Gastroesophageal sphincter (tissue), 4 donors: ENCODE results near the gene PNPLA5. TPM values are rescaled to one million over a fixed set of nuclear protein-coding genes. Genes with fewer than 3 reads are reported as not detected.

Experiments
- ATAC-seq: fragments of 150-250 bp; one replicate; pipeline ENCODE4 v1.9.1; 2016; ENCODE audit warnings: mild to moderate bottlenecking, moderate library complexity
- H3K27ac ChIP-seq, 4 donors: fragments of 200-600 bp; sonication (generic) in 3 of 4; 1 replicate in 3 of 4; 2 replicates in 1 of 4; pipeline ENCODE4 v1.5.1; 2016 to 2019
- H3K27me3 ChIP-seq: fragments of 200-600 bp; sonication (generic); one replicate; pipeline ENCODE4 v1.5.1; 2019
- H3K36me3 ChIP-seq, 2 donors: fragments of 200-600 bp; sonication (generic); one replicate each; pipeline ENCODE4 v1.5.1; 2019; ENCODE audit warnings: control low read depth in 1 of 2
- H3K4me1 ChIP-seq, 3 donors: fragments of 200-600 bp; sonication (generic); 1 replicate in 2 of 3; 2 replicates in 1 of 3; pipeline ENCODE4 v1.5.1; 2016 to 2019; ENCODE audit warnings: control low read depth in 2 of 3
- H3K4me3 ChIP-seq, 2 donors: fragments of 200-600 bp; sonication (generic); one replicate each; pipeline ENCODE4 v1.5.1; 2019; ENCODE audit warnings: mild to moderate bottlenecking in 1 of 2, moderate library complexity in 1 of 2
- H3K9me3 ChIP-seq, 3 donors: fragments of 200-600 bp; sonication (generic); one replicate each; pipeline ENCODE4 v1.5.1; 2017 to 2019; ENCODE audit warnings: control low read depth in 2 of 3
- EP300 ChIP-seq: sonication (generic); formaldehyde crosslinking; IDR thresholded peaks from one replicate; pipeline ENCODE4 v1.6.1; 2017; ENCODE audit warnings: antibody characterized with exemption, mild to moderate bottlenecking
- POLR2A ChIP-seq, 2 donors: fragments of 450-650 bp; IDR thresholded peaks; one replicate each; pipeline ENCODE4 v1.6.1; 2017; ENCODE audit warnings: antibody characterized with exemption in 2 of 2, mild to moderate bottlenecking in 2 of 2, moderate library complexity in 1 of 2
- POLR2AphosphoS5 ChIP-seq: sonication (generic); formaldehyde crosslinking; IDR thresholded peaks from one replicate; pipeline ENCODE4 v1.6.1; 2017; ENCODE audit warnings: antibody characterized with exemption
- WGBS, 2 donors: methylation state at CpG; one replicate each; pipeline ENCODE4 v1.1.5; 2018; ENCODE audit warnings: low coverage in 1 of 2; 5-methylcytosine and 5-hydroxymethylcytosine counted together
- total RNA-seq, 4 donors: library from RNA; depleted of rRNA; stranded (reverse); fragments of >200 nt; gene quantifications; one replicate each; pipeline ENCODE4 v1.1.0, GENCODE V29; 2016
- TF ChIP-seq, protein P1 (sequence below), 4 experiments: fragments of 200-600 bp in 2 of 4; fragments of 450-650 bp in 2 of 4; sonication (generic) in 1 of 4; IDR thresholded peaks; one replicate each; pipeline ENCODE4 v1.5.1; 2017 to 2019; ENCODE audit warnings: antibody characterized with exemption in 4 of 4, mild to moderate bottlenecking in 2 of 4, moderate library complexity in 2 of 4

Gene PNPLA5
- total RNA-seq, 4 donors from 2014 or later: not detected

DNA sequence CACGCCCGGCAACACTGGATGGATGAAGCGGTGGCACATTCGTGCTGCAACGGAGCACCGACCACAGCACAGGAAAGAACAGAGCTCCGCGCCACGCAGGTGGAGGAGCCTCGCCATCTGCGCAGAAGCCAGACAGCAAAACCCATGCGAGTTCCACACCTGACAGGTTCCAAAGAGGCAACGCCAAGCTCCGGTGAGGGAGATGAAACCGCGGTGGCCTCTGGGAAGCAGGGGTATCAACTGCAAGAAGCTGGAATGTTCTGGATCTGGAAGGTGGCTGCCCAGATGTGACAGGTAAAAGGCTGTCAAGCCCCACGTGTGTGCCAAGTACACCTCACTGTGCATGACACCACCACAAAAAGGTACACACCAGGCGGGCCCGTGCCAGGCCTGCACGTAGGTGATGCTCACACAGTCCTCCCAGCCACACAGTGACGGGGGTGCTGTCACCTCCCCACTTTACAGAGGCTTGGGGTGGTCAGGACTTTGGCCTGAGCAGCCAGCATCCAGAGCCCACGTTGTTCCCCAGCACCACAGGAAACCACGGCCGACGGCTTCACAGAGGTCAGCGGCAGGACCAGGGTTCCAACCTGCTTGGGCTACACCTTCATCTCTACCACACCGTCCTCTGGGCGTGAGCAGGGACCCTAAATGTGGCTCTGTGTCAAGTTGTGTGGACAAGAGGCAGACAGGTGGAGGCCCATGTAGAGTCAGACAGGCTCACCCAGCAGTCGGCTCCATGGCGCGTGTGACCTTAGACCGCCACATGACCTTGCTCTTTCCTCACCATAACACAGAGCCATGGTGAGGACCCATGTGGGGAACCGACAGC, 60.0 kb downstream of the PNPLA5 start:
- TF ChIP-seq POLR2A (IDR thresholded peaks at IDR 0.05) (no peak), EP300 (no peak), POLR2AphosphoS5 (no peak)
- TF ChIP-seq, protein P1, sequence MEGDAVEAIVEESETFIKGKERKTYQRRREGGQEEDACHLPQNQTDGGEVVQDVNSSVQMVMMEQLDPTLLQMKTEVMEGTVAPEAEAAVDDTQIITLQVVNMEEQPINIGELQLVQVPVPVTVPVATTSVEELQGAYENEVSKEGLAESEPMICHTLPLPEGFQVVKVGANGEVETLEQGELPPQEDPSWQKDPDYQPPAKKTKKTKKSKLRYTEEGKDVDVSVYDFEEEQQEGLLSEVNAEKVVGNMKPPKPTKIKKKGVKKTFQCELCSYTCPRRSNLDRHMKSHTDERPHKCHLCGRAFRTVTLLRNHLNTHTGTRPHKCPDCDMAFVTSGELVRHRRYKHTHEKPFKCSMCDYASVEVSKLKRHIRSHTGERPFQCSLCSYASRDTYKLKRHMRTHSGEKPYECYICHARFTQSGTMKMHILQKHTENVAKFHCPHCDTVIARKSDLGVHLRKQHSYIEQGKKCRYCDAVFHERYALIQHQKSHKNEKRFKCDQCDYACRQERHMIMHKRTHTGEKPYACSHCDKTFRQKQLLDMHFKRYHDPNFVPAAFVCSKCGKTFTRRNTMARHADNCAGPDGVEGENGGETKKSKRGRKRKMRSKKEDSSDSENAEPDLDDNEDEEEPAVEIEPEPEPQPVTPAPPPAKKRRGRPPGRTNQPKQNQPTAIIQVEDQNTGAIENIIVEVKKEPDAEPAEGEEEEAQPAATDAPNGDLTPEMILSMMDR (IDR thresholded peaks at IDR 0.05): no peak
- Histone ChIP-seq H3K27ac (no peak overlapping the region), H3K9me3 (no peaks in the 10 kb centered on the region), H3K27me3 (peaks cover 55% of the 10 kb centered on the region), H3K36me3 (no peaks in the 10 kb centered on the region), H3K4me3 (no peak overlapping the region), H3K4me1 (peaks cover 0 to 36% (median 11%) of the 10 kb centered on the region in 3 donors)
- 91 to 93% methylated on average over 5 to 13 of the region's 33 CpGs for WGBS, 2 donors
- no peak for ATAC-seq

DNA sequence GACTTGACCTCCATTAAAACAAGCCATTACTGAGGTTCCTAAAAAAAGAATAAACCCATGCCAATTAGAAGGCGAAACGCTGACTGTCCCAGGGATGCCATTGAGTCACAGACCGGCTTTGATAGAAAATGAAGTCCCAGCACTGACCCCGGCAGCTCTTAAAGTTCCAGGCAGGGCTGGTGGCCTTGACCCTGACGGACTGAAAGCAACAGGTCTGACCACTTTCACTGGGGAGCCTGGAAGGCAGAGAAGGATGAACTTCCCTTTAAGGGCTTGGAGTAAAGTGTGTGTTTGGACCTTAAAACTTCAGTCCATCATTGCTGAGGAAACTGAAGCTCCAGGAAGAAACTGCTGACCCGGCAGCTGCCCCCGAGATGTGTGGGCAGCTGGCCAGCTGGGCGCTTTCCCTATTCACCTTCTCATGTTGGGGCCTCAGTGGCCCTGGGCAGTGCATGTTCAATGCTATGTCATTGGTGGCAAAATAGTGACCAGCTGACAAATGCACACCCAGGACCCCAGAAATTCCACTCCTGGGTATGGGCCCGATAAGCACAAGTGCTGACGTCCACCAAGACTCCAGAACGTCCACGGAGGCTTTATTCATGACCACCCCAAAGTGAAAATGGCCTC, 60.8 kb downstream of the PNPLA5 start:
- H3K36me3 ChIP-seq: no peaks in the 10 kb centered on the region
- H3K4me1 ChIP-seq: peaks cover 0 to 44% (median 14%) of the 10 kb centered on the region in 3 donors
- H3K4me3 ChIP-seq: no peak overlapping the region
- peak overlapping the region in 1 of 4 donors; percentile 73 for H3K27ac ChIP-seq
- whole genome bisulfite sequencing, 2 donors: 68 to 77% methylated on average over 8 to 10 of the region's 12 CpGs
- ATAC-seq: no peak
- no peaks in the 10 kb centered on the region for H3K9me3 ChIP-seq
- peaks cover 48% of the 10 kb centered on the region for H3K27me3 ChIP-seq
- TF ChIP-seq POLR2A (IDR thresholded peaks at IDR 0.05) (no peak), EP300 (no peak), POLR2AphosphoS5 (no peak)
- TF ChIP-seq, protein P1 (IDR thresholded peaks at IDR 0.05): no peak

DNA sequence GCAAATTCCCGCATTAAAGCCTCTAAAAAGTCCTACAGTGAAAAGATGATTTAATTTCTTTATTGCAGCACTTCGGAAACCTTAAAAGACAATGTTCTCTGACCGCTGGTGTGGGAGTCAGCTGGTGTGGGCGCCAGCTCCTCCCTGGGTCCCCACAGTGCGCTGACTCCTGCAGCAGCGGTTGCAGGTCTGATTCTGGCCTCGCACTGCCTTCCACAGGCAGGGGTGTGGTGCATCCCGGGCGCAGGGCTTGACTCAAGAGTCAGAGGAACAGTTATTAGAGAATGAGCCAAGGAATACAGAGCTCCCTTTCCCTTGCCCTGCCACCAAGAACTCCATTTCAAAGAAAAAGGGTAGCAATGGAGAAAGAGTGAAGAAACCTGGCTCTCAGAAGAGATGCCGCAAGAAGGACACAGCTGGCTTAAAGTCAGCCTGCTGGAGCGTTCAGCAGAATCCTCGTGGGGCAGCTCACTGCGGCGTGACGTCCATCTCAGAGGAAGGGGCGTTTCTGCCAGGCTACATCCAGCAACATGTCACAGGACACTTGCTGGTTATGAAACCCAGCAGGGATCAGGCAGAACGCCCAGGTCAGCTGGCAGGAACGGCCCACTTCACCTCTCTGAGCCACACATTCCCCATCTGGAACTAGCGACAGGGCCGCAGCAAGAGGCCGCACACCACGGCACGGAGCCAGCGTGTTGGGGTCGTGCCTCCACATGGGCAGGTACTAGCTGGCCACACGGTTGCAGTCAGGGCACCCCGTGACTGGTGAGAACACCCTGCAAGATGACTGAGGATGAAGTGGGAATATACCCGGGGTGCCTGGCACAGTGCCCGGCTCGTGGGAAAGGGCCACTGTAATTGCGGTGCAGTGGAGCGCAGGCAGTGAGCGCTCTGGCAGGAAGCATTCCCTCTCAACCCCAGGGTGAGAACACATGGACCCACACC, 61.6 kb downstream of the PNPLA5 start:
- Histone ChIP-seq H3K4me1 (peaks cover 0 to 45% (median 14%) of the 10 kb centered on the region in 3 donors), H3K27ac (peak overlapping the region in 3 of 4 donors; percentile 62 to 73 (median 73)), H3K36me3 (no peaks in the 10 kb centered on the region), H3K9me3 (no peaks in the 10 kb centered on the region), H3K4me3 (no peak overlapping the region), H3K27me3 (peaks cover 40% of the 10 kb centered on the region)
- ATAC-seq: peak; percentile 78
- no peak for TF ChIP-seq POLR2AphosphoS5
- TF ChIP-seq EP300: no peak
- TF ChIP-seq POLR2A (IDR thresholded peaks at IDR 0.05): no peak
- WGBS, 2 donors: 30 to 81% methylated on average over 7 to 12 of the region's 33 CpGs

Other genes starting within 250 kb of the PNPLA5 start
- gene EFCAB6, start 79.7 kb downstream of the PNPLA5 start, total RNA-seq: 1 to 10 TPM; 1.1 to 3.8 (median 2.7) TPM
- 1 to 10 TPM in 1 of 4 donors, under 1 TPM in 2, not detected in 1; 0.16 to 1.7 (median 0.54) TPM for gene SULT4A1, start 29.5 kb downstream of the PNPLA5 start, total RNA-seq
- not detected for gene PNPLA3, start 31.8 kb upstream of the PNPLA5 start, total RNA-seq
- gene SAMM50, start 63.4 kb upstream of the PNPLA5 start, total RNA-seq: 10 to 100 TPM; 19.8 to 33.4 (median 31.6) TPM
- 10 to 100 TPM; 32.1 to 61.9 (median 41.9) TPM for gene PARVB, start 132.3 kb upstream of the PNPLA5 start, total RNA-seq